ENCODE measurements around the gene ABHD17A. TPM values are rescaled to one million over a fixed set of nuclear protein-coding genes. Genes with fewer than 3 reads are reported as not detected.
"Not testable (repeated sequence)": the region's sequence is repeated elsewhere in the genome, so short reads cannot be mapped to it uniquely, and the experiment has no call there.

ABHD17A gene
- total RNA-seq, 1 experiment from 2014 or later = 47.7 TPM

- peaks cover 14% of the 10 kb centered on the region for H3K4me1 ChIP-seq
- Mint-ChIP-seq H3K4me3 (ENCODE audit: unreplicated experiment) (no peak overlapping the region), H3K4me1 (ENCODE audit: low read depth, unreplicated experiment) (peaks cover 17% of the 10 kb centered on the region), H3K27me3 (ENCODE audit: insufficient read depth, unreplicated experiment) (no peaks in the 10 kb centered on the region), H3K36me3 (ENCODE audit: insufficient read depth, unreplicated experiment) (peaks cover 16% of the 10 kb centered on the region), H3K9me3 (ENCODE audit: unreplicated experiment) (no peaks in the 10 kb centered on the region), H3K27ac (ENCODE audit: unreplicated experiment) (no peak overlapping the region)
- TF ChIP-seq CTCF (IDR thresholded peaks at IDR 0.05; ENCODE audit: insufficient read depth in 1 of 2, low read depth in 1 of 2, low read length in 1 of 2, severe bottlenecking in 1 of 2, unreplicated experiment in 1 of 2) = no peak
- ChIA-PET CTCF (no interaction called here), POLR2A (no interaction called here)
- intact Hi-C loops (cut with micrococcal nuclease; ENCODE audit: unreplicated experiment) = no loop called here
- no peak for DNase-seq
- H3K4me3 ChIP-seq (ENCODE audit: low read depth, low read length) = no peak overlapping the region
- BruUV-seq (replicated peaks) = no TSS peak
- H3K36me3 ChIP-seq (ENCODE audit: control insufficient read depth, insufficient read depth, low read length) = no peaks in the 10 kb centered on the region
- H3K27me3 ChIP-seq (replicated peaks; ENCODE audit: control insufficient read depth, insufficient read depth, low read length) = no peaks in the 10 kb centered on the region
- H3K9me3 ChIP-seq = no peaks in the 10 kb centered on the region
Measured at GRCh38 chr19:1880611-1881392, 4.5 kb downstream of the ABHD17A start.

- peaks cover 24% of the 10 kb centered on the region for H3K36me3 Mint-ChIP-seq (ENCODE audit: insufficient read depth, unreplicated experiment)
- H3K4me3 ChIP-seq (ENCODE audit: low read depth, low read length); DNase-seq; intact Hi-C loops (cut with micrococcal nuclease; ENCODE audit: unreplicated experiment); H3K9me3 Mint-ChIP-seq (ENCODE audit: unreplicated experiment); H3K27ac Mint-ChIP-seq (ENCODE audit: unreplicated experiment); BruUV-seq (replicated peaks); H3K36me3 ChIP-seq (ENCODE audit: control insufficient read depth, insufficient read depth, low read length); H3K4me3 Mint-ChIP-seq (ENCODE audit: unreplicated experiment); H3K27me3 Mint-ChIP-seq (ENCODE audit: insufficient read depth, unreplicated experiment); H3K9me3 ChIP-seq; H3K27me3 ChIP-seq (replicated peaks; ENCODE audit: control insufficient read depth, insufficient read depth, low read length); CTCF ChIA-PET: not testable (repeated sequence)
- peaks cover 17% of the 10 kb centered on the region for H3K4me1 Mint-ChIP-seq (ENCODE audit: low read depth, unreplicated experiment)
- POLR2A ChIA-PET = interaction anchor here (0.5 kb wide), 1 partner anchor 1127 kb away, joined by 6 read pairs; no protein-coding TSS in a partner anchor
- peaks cover 11% of the 10 kb centered on the region for H3K4me1 ChIP-seq
Measured at GRCh38 chr19:1879982-1880381, 5.3 kb downstream of the ABHD17A start.

- H3K9me3 ChIP-seq; H3K9me3 Mint-ChIP-seq (ENCODE audit: unreplicated experiment); H3K36me3 ChIP-seq (ENCODE audit: control insufficient read depth, insufficient read depth, low read length); POLR2A ChIA-PET; H3K4me3 Mint-ChIP-seq (ENCODE audit: unreplicated experiment); intact Hi-C loops (cut with micrococcal nuclease; ENCODE audit: unreplicated experiment); H3K27ac Mint-ChIP-seq (ENCODE audit: unreplicated experiment); H3K27me3 Mint-ChIP-seq (ENCODE audit: insufficient read depth, unreplicated experiment); BruUV-seq (replicated peaks); DNase-seq; H3K4me3 ChIP-seq (ENCODE audit: low read depth, low read length); CTCF ChIA-PET; H3K27me3 ChIP-seq (replicated peaks; ENCODE audit: control insufficient read depth, insufficient read depth, low read length): not testable (repeated sequence)
- Mint-ChIP-seq H3K4me1 (ENCODE audit: low read depth, unreplicated experiment) (peaks cover 14% of the 10 kb centered on the region), H3K36me3 (ENCODE audit: insufficient read depth, unreplicated experiment) (peaks cover 16% of the 10 kb centered on the region)
- peaks cover 14% of the 10 kb centered on the region for H3K4me1 ChIP-seq
Measured at GRCh38 chr19:1878583-1878982, 6.7 kb downstream of the ABHD17A start.

- H3K4me3 Mint-ChIP-seq (ENCODE audit: unreplicated experiment); CTCF ChIA-PET; H3K4me3 ChIP-seq (ENCODE audit: low read depth, low read length); H3K4me1 Mint-ChIP-seq (ENCODE audit: low read depth, unreplicated experiment); H3K36me3 ChIP-seq (ENCODE audit: control insufficient read depth, insufficient read depth, low read length); intact Hi-C loops (cut with micrococcal nuclease; ENCODE audit: unreplicated experiment); H3K9me3 Mint-ChIP-seq (ENCODE audit: unreplicated experiment); DNase-seq; H3K27ac Mint-ChIP-seq (ENCODE audit: unreplicated experiment); H3K27me3 ChIP-seq (replicated peaks; ENCODE audit: control insufficient read depth, insufficient read depth, low read length); POLR2A ChIA-PET; H3K27me3 Mint-ChIP-seq (ENCODE audit: insufficient read depth, unreplicated experiment); H3K9me3 ChIP-seq; BruUV-seq (replicated peaks): not testable (repeated sequence)
- peaks cover 26% of the 10 kb centered on the region for H3K36me3 Mint-ChIP-seq (ENCODE audit: insufficient read depth, unreplicated experiment)
- peaks cover 15% of the 10 kb centered on the region for H3K4me1 ChIP-seq
Measured at GRCh38 chr19:1877280-1877660, 8.0 kb downstream of the ABHD17A start.

GRCh38 chr19:1876496-1877279, 8.6 kb downstream of the ABHD17A start:
- H3K36me3 ChIP-seq (ENCODE audit: control insufficient read depth, insufficient read depth, low read length); H3K27me3 ChIP-seq (replicated peaks; ENCODE audit: control insufficient read depth, insufficient read depth, low read length); H3K9me3 ChIP-seq; H3K9me3 Mint-ChIP-seq (ENCODE audit: unreplicated experiment); intact Hi-C loops (cut with micrococcal nuclease; ENCODE audit: unreplicated experiment); H3K4me1 Mint-ChIP-seq (ENCODE audit: low read depth, unreplicated experiment); H3K27me3 Mint-ChIP-seq (ENCODE audit: insufficient read depth, unreplicated experiment); DNase-seq; BruUV-seq (replicated peaks): not testable (repeated sequence)
- Histone ChIP-seq H3K4me1 (peaks cover 15% of the 10 kb centered on the region), H3K4me3 (ENCODE audit: low read depth, low read length) (peak overlapping the region; percentile 100)
- Mint-ChIP-seq H3K36me3 (ENCODE audit: insufficient read depth, unreplicated experiment) (peaks cover 26% of the 10 kb centered on the region), H3K4me3 (ENCODE audit: unreplicated experiment) (peak overlapping the region; percentile 91), H3K27ac (ENCODE audit: unreplicated experiment) (peak overlapping the region; percentile 87)
- POLR2A ChIA-PET = interaction anchor here (0.5 to 1.0 kb wide), 7 partner anchors 8 to 386 kb away, joined by 3 to 12 read pairs (median 4); partner anchors contain the start of genes ABHD17A, ADAT3, REEP6 and SCAMP4
- CTCF ChIA-PET = interaction anchor here (0.5 to 1.3 kb wide), 5 partner anchors 8 to 142 kb away, joined by 3 to 8 read pairs (median 5); partner anchors contain the start of gene ABHD17A

Measured in Caco-2 (cell line).